HG03432 (cell line): ENCODE results near the gene EDDM13.
"Not testable (repeated sequence)": the region's sequence is repeated elsewhere in the genome, so short reads cannot be mapped to it uniquely, and the experiment has no call there.

Source experiments
- ATAC-seq: cut with Tn5 transposase; IDR thresholded peaks from one replicate; pipeline ENCODE4 v1.9.1; 2021; ENCODE audit warnings: mild to moderate bottlenecking, moderate library complexity; ENCODE audit not compliant: unreplicated experiment

The EDDM13 gene

DNA sequence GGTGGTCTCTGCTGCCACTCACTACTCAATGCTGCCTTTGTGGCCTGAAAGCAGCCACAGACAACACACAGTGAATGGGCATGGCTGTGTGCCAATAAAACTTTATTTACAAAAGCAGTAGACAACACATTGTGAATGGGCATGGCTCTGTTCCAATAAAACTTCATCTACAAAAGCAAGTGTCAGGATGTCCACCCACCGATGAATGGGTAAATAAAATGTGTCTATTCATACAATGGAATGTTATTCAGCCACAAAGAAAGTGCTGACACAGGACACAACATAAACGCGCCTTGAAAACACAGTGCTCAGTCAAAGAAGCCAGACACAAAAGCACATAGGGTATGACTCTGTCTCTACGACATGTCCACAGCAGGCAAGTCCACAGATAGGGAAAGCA lies 22.0 kb downstream of the EDDM13 start:
- no peak for ATAC-seq

DNA sequence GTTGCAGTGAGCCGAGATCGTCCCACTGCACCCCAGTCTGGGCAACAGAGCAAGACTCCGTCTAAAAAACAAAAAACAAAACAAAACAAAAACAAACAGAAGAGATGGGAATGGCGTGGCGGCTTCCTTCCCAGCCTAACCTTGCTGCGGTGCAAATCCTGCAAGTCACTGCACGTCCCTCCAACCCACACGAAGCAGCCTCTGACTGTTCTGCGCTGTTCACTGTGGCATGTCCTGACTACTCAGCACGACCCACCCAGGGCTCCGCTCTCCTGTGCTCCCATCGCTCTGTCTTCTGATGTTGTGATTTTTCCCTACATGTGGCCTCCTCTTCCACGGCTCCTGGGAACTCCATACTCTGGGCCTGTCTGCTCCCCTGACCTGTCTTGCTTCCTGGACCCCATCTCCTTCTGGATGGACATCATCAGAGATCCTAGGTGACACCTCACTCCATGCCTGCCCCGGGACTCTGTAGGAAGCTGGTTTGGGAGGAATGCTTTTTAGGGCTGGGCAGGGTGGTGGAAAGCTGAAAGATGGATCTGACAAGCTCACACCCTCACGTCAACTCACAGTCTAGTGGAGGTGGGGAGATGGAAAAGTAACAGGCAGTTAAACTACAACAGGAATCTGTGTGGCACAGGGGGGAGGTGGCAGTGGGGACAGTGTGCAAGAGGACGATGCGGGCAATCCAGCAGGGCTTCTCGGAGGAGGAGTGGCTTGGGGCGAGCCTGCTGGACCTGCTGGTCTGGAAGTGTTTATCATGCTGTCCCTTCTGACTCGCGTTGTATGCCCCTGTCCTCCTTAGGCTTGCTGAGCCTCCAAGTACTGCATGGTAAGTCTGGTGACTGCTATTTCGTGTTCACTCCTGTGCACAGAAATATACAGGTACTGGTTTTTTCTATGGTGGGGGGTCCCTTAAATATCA lies 23.2 kb downstream of the EDDM13 start:
- no peak for ATAC-seq

DNA sequence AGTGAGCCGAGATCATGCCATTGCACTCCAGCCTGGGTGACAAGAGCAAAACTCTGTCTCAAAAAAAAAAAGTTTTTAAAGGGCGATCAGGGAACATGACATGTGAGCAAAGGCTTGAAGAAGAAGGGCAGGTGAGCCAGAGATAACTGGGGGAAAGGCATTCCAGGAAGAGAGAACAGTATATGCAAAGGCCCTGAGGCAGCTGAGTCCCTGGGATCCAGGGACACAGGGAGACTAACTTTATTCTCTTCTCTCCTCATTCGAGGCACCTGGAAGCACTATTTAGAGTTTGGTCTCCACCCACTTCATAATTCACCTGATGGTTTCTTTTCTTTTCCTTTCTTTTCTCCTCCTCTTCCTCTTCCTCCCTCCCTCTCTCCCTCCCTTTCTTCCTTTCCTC lies 24.5 kb downstream of the EDDM13 start:
- ATAC-seq: no peak

DNA sequence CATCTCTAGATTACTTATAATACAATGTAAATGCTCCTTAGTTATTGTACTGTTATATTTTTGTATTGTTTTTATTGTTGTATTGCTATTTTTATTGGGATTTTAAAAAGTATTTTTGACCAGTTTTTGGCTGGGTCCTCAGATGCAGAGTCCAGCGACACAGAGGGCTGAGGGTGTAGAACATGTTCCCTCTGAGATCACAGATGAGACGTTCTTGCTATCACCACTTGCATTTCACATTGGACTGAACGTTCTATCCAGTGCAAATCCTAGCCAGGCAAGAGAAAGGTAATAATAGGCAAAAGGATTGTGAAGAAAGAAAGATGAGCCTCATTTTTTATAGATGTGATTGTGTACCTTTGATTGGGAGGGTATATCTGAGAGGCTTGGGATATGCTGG lies 27.1 kb downstream of the EDDM13 start:
- ATAC-seq: no peak

DNA sequence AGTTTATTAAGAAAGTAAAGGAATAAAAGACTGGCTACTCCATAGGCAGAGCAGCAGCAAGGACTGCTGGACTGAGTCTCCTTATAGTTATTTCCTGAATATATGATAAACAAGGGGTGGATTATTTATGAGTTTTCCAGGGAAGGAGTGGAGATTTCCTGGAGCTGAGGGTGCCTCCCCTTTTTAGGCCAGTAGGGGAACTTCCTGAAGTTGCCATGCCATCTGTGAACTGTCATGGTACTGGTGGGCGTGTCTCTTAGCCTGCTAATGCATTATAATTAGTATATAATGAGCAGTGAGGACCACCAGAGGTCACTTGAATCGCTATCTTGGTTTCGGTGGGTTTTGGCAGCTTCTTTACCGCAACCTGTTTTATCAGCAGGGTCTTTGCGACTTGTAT lies 28.6 kb downstream of the EDDM13 start:
- ATAC-seq: no peak

DNA sequence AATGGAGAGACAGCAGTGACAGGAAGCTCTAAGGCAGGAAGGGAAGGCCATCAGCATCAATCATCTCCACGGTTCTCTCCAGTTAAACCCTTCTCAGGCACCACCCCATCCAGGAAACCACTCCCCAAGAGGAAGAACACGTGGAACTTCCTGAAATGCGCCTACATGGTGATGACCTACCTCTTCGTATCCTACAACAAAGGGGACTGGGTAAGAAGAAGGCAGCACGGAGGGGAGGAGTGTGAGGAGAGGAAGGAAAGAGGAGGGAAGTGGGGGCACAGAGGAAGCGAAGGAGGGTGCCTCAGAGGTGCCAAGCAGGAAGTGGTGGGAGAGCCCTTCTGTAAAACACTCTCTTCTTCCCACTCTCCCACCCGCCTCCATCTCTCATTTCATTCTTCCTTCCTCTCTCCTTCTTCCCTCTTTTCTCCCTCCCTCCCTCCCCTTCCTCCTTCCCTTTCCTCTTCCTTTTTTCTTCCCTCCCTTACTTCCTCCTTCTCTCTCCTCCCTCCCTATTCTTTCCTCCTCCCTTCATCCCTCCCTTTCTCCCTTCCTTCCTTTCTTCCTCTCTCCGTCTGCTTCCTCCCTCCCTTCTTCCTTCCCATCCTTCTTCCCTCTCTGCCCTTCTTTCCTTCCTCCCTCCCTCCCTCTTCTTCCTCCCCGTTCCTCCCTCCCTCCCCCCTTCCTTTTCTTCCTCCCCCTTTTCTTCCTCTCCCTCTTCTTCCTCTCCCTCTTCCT lies 29.5 kb downstream of the EDDM13 start:
- no peak for ATAC-seq

DNA sequence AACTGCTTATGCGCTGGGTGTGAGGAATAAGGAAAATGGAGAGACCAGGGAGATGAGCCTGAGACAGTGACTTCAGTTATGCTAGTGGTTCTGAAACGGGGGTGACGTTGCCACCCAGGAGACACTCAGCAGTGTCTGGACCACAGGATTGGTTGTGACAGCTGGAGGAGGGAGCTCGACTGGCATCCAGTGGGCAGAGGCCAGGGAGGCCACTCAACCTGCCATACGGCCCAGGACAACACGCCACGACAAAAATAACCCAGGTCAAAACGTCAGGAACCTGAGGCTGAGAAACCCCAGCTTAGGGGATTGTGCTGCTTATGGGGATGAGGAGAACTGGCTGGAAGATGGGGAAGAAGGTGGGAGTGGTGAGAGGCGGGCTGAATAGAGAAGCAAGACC lies 31.7 kb downstream of the EDDM13 start:
- no peak for ATAC-seq

DNA sequence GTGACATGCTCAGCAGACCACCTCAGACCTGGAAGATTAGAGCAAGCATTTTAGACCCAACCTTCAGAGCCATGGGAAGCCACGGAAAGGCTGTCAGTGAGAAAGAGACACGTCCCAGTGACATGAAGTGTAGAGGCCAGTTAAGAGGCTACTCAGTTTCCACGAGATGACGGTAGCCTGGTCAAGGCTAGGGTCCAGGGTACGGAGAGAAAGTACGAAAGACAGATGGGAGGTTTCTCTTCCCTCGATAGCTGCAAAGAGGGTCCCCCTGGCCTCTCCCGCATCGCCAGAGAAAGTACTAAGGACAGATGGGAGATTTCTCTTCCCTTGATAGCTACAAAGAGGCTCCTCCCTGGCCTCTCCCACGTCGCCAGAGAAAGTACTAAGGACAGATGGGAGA lies 33.5 kb downstream of the EDDM13 start:
- ATAC-seq: no peak

DNA sequence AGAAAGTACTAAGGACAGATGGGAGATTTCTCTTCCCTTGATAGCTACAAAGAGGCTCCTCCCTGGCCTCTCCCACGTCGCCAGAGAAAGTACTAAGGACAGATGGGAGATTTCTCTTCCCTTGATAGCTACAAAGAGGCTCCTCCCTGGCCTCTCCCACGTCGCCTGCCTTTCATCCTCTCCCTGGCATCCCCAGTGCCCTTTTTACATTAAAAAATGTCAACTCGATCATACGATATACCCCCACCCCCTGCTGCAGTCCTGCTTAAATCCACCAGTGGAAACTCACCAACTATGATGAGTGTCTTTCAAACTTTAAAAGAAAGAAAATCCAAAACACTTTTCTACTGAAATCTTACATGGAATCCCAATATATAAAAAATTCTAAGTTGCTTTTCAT lies 34.5 kb downstream of the EDDM13 start:
- not testable (repeated sequence) for ATAC-seq

DNA sequence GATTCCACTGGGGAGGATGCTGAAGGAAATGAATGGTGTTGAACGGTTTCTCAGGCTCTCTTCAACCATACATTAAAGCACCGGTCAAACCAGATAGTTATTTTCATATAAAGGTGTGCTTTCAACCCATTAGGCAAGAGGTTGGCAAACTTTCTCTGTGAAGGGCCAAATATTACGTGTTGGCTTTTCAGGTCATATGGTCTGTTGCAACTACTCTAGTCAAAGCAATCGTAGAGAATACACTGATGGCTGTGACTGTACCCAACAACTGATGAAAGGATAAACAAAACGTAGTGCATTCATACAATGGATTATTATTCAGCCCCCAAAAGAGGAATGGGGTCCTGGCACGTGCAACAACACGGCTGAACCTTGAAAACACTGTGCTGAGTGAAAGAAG lies 36.2 kb downstream of the EDDM13 start:
- ATAC-seq: no peak

DNA sequence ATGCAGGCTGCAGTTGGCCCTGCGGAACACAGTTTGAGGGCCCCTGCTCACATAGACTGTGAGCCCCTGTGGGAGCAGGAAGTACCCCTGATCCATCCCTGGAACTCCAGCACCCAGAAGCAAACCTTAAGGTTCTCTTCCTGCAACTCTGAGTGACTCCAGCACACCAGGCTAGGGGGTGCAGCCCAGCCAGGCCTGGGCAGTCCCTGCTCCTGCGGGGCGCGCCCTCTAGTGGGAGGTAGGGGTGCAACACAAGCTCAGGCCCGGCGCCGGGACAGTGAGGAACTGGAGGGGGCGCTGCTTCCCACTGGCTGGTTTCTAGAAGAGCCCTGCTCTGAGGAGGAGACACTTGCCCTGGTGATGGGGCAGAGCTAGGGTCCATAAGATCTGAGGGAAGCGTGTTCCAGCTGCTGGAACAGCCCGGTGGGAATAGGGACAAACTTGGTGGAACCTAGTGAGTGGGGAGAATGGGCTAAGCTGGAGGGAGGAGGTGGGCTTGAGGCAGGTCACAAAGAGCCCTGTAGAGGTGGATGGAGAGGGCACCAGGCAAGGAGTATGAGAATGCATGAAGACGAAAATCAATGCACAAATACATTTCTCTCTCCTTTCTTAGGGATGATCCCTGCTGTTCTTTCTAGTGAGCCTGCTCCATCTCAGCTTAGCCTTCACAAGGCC lies 37.1 kb downstream of the EDDM13 start:
- peak; percentile 42 for ATAC-seq

DNA sequence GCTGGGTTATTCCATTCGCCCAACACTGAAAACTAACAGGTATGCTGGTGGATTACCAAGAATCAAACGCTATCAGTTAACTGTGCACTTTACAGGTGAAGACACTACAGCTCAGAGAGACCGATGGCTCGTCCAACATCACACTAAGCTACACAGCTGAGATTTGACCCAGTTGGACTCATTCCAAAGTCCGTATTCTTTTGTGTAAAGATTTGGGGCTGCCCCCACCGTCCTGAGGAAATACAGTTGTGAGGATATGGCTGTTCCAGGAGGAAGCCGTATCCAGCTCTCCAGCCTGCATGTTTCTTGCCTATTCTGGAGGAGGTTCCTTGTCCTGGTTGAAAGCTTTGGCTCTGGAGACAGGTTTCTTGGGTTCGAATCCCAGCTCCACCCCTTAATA lies 37.9 kb downstream of the EDDM13 start:
- ATAC-seq: no peak

DNA sequence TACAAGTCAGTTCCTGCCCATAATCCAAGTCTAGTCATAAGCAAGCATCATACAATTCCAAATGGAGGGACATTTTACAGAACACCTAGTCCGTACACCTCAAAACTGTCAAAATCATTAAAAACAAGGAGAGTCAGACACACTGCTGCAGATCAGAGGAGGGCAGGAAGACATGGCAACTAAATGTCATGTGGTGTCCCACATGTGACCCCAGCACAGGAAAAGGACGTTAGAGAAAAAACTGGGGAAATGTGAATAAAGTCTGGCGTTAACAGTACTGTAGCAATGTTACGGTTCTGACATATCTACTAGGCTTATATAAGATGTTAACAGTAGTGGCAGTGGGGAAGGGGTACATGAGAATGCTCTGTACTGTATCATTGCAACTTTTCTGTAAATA lies 39.8 kb downstream of the EDDM13 start:
- ATAC-seq: no peak

DNA sequence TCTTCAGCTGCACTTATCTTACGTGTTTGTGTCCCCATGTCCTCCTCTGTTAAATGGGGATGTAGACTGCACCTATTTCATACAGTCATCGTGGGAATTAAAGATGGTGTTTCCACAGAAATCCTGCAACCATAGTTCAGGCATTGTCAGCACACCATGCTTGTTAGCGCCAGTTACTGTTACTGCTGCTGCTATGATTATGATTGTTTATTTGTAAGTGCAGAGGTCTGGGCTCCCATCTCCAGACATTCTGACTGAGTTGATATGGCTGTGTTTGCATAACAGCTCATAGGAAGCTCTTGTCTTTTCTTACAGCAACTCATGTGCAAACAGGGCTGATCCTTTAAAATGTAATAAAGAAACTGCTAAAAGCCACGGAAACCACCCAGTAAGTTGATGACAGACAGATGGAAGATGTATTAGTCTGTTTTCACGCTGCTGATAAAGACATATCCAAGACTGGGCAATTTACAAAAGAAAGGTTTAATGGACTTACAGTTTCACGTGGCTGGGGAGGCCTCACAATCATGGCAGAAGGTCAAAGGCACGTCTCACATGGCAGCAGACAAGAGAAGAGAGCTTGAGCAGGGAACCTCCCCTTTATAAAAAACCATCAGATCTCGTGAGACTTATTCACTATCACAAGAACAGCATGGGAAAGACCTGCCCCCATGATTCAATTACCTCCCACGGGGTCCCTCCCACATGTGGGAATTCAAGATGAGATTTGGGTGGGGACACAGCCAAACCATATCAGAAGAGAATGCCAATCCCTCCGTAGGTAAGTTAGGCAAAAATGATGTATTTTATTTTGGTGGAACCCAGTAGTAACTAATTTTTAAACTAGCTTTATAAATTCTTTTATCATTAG lies 40.5 kb downstream of the EDDM13 start:
- no peak for ATAC-seq

DNA sequence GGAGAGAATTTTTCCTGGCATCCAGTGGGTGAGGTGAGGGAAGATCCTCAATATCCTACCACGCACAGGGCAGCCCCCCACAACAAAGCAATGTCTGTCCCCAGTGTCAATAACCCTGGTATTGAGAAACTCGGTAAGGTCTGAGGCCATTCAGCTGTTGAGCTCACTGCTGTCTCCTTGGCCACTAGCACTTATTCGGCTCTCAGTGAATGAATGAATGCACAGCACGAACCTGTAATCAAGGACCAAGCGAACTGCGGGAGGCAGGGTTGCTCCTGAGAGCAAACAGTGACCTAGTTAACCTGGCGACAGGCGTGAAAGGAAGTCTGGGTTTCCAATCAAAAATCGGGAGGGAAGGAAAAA lies 41.5 kb downstream of the EDDM13 start:
- peak; percentile 1 for ATAC-seq

DNA sequence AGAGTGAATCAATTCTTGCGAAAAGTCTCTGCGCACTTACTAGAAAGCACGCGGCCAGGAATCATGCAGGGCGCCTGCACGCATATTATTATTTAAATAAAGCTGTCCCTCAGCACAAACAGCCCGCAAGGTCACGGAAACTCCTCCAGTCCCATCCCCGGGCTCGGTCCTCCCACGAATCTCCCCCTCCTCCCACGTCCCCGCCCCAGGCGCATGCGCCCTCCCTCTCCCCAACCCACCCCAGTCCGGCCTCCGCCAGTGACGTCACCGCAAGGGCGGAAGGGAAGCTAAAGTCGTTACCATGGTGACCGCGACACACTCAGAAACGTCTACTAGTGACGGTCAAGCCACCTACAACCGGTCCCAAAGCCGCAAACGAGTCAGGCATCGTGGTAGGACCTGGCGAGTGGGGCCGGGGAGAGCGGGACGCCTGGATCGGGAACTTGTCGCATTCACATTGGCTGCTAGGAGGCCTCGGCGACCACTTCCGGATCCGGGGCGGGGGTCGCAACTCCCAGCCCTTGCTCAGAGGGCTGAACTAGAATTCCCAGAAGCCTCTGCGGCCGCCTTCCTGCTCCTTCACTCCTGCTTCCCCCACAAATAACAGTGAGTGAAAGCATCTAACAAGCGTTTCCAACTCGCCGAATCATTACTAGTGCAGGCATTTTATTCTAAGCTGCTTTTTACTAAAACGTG lies 42.0 kb downstream of the EDDM13 start, which contains the start of gene ZSCAN5A:
Gene ZSCAN5A (minus strand): TSS at position 459 of the 696 bp plus-strand sequence. CDS start 89,793 bp downstream, outside the sequence.
- ATAC-seq: peak; percentile 78

DNA sequence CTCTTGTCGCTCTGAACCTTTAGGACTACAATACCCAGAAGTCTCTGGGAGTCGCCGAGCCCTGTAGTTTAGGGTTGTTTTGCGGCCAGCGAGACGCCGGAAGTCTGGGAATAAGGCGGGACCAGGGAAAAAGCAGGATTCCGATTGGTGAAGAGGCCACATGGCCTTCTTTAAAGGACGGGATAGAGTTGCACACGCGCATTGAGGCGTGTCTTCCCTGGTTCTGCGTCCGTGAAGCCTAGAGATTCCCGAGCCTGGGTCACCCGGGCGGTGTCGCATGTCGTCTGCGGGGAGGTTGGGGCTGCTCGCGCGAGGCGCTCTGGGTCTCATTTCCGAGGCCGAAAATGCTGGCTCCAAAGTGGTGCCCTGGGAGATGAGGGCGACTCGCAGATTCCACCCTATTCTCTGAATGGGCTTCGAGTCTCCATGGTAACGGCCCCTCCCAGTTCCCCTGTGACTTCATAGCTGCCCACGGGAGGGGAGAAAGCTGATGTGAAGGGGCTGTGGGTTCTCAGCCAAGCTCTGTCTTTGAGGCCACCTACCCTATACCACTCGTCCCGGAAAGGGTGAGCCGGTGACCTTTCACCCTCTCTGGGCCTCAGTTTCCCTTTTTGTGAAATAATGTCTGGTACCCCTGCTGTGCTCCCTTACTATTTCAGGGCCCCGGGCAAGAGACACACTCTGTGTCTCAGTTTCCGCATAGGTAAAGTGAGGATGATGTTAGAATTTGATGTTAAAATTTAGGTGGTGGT lies 42.7 kb downstream of the EDDM13 start:
- peak; percentile 84 for ATAC-seq

DNA sequence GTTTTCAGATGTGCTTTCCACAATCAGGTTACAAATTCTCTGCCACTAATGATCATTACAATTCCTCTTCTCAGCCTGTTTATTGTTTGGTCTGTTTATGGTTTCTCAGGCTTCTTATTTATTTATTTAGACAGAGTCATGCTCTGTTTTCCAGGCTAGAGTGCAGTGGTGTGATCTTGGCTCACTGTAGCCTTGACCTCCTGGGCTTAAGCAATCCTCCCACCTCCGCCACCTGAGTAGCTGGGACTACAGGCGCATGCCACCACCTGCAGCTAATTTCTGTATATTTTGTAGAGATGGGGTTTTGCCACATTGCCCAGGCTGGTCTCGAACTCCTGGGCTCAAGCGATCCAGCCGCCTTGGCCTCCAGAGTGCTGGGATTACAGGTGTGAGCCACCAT lies 44.2 kb downstream of the EDDM13 start:
- no peak for ATAC-seq

DNA sequence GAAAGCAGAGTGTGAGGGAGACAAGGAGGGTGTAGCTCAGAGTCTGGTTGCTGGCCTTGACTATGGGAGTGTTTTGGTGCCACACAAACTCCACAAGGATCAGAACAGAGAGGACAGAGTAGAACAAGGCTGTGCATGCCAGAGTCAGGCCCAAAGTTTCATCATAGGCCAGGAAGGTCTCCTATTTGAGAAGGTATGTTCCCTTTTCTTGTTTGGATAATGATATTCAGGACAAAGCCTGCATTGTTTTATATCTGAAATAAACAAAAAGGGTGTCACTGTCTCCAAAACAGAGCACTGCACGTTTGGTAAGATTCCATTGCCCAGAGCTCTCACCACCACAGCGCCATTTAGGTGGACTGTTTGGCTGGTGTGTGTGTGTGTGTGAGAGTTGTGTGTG lies 45.2 kb downstream of the EDDM13 start:
- no peak for ATAC-seq
